Measurements from ENCODE around the gene HOXA3. TPM values are rescaled to one million over a fixed set of nuclear protein-coding genes. Genes with fewer than 3 reads are reported as not detected.

The HOXA3 gene
- total RNA-seq, 2 donors from 2014 or later = 0.68 to 0.74 TPM

GRCh38 chr7:27113991-27114769 is 38.2 kb downstream of the HOXA3 start:
- DNase-seq = no peak
- intact Hi-C loops (cut with DNase I) = no loop called here
- ATAC-seq = peak in 1 of 2 donors; percentile 32

- intact Hi-C loops (cut with DNase I) = no loop called here
- peak in 1 of 2 donors; percentile 30 for ATAC-seq
- DNase-seq = no peak
Measured at GRCh38 chr7:27112955-27113949, 39.1 kb downstream of the HOXA3 start.

- ATAC-seq = no peak
- intact Hi-C loops (cut with DNase I) = no loop called here
- DNase-seq = no peak
Measured at GRCh38 chr7:27112361-27112760, 40.0 kb downstream of the HOXA3 start.

- DNase-seq (no peak), ATAC-seq (no peak)
- intact Hi-C loops (cut with DNase I) = no loop called here
Measured at GRCh38 chr7:27111751-27112277, 40.6 kb downstream of the HOXA3 start.

- no peak for DNase-seq
- intact Hi-C loops (cut with DNase I) = no loop called here
- ATAC-seq = no peak
Measured at GRCh38 chr7:27111042-27111750, 41.2 kb downstream of the HOXA3 start.

- no peak for DNase-seq
- intact Hi-C loops (cut with DNase I) = no loop called here
Measured at GRCh38 chr7:27110186-27111031, 42.0 kb downstream of the HOXA3 start.

GRCh38 chr7:27109466-27110185 is 42.8 kb downstream of the HOXA3 start:
- intact Hi-C loops (cut with DNase I) = no loop called here
- DNase-seq = no peak
- no peak for ATAC-seq

More at GRCh38 chr7:27110186-27111031, 42.0 kb downstream of the HOXA3 start:
- ATAC-seq = no peak

GRCh38 chr7:27108390-27109127 is 43.8 kb downstream of the HOXA3 start:
- ATAC-seq = peak; percentile 34 to 67
- DNase-seq = no peak
- intact Hi-C loops (cut with DNase I) = no loop called here

GRCh38 chr7:27107391-27108381 is 44.7 kb downstream of the HOXA3 start:
- peak in 1 of 2 donors; percentile 12 for ATAC-seq
- DNase-seq = no peak
- intact Hi-C loops (cut with DNase I) = no loop called here

GRCh38 chr7:27106901-27107240 is 45.5 kb downstream of the HOXA3 start:
- DNase-seq (no peak), ATAC-seq (no peak)
- intact Hi-C loops (cut with DNase I) = no loop called here

- DNase-seq (no peak), ATAC-seq (peak in 1 of 2 donors; percentile 27)
- intact Hi-C loops (cut with DNase I) = no loop called here
Measured at GRCh38 chr7:27106181-27106900, 46.0 kb downstream of the HOXA3 start.

- intact Hi-C loops (cut with DNase I) = no loop called here
- DNase-seq (no peak), ATAC-seq (no peak)
Measured at GRCh38 chr7:27105301-27106031, 46.9 kb downstream of the HOXA3 start.

- no peak for DNase-seq
- no peak for ATAC-seq
- intact Hi-C loops (cut with DNase I) = no loop called here
Measured at GRCh38 chr7:27104341-27105058, 47.9 kb downstream of the HOXA3 start.

All from left cardiac atrium (tissue), 4 donors.